GM10266 (cell line): ENCODE data around the gene SCN1A.

Experiments
- DNase-seq: peaks from one replicate; pipeline ENCODE4 v3.0.0; 2012; ENCODE audit errors: extremely low spot score
- TF ChIP-seq, protein P1 (sequence below): IDR thresholded peaks from 2 replicates; pipeline ENCODE4 v1.5.1; 2012; ENCODE audit warnings: mild to moderate bottlenecking, low read depth; ENCODE audit not compliant: control insufficient read depth, insufficient read depth; ENCODE audit errors: missing control alignments

Gene SCN1A

DNA sequence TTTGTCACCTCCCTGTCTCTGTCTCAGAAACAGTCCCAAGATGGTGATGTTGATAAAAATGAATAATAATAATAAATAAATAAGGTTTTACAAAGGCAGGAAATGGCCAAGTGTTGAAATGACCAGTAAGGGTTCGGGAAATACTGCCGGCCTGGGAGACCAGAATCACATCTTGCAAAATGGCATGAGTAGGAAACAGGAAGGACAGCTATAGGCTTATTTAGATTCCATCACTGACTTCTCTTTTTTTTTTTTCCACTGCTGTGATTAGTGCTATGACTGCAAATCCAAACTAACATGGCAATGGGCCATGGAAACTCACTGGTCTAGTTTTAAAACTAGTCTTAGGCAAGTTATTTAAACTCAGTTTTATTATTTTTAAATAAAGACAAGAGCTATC, 60.6 kb downstream of the SCN1A start:
- no peak for DNase-seq

DNA sequence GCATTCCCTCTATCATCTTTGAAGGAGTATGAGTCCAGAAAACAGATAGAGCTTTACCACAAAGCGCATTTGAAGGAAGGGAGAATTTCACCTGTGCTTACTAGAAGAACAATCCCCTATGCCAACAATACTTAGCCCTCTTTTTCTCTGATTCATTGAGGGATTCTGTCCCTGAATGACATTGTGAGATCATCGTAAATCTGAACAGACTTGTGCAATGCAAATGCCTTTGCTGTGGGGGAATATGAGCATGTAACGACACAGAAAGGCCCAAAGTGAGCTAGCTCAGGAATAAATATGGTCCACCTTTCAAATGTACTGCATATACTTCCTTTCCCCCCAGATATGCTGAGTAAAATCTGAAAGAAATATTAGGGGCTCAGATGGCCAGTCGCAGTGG, 67.6 kb downstream of the SCN1A start:
- TF ChIP-seq, protein P1, sequence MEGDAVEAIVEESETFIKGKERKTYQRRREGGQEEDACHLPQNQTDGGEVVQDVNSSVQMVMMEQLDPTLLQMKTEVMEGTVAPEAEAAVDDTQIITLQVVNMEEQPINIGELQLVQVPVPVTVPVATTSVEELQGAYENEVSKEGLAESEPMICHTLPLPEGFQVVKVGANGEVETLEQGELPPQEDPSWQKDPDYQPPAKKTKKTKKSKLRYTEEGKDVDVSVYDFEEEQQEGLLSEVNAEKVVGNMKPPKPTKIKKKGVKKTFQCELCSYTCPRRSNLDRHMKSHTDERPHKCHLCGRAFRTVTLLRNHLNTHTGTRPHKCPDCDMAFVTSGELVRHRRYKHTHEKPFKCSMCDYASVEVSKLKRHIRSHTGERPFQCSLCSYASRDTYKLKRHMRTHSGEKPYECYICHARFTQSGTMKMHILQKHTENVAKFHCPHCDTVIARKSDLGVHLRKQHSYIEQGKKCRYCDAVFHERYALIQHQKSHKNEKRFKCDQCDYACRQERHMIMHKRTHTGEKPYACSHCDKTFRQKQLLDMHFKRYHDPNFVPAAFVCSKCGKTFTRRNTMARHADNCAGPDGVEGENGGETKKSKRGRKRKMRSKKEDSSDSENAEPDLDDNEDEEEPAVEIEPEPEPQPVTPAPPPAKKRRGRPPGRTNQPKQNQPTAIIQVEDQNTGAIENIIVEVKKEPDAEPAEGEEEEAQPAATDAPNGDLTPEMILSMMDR = no peak

More for the DNA sequence above, 60.6 kb downstream of the SCN1A start:
- TF ChIP-seq, protein P1 = no peak

DNA sequence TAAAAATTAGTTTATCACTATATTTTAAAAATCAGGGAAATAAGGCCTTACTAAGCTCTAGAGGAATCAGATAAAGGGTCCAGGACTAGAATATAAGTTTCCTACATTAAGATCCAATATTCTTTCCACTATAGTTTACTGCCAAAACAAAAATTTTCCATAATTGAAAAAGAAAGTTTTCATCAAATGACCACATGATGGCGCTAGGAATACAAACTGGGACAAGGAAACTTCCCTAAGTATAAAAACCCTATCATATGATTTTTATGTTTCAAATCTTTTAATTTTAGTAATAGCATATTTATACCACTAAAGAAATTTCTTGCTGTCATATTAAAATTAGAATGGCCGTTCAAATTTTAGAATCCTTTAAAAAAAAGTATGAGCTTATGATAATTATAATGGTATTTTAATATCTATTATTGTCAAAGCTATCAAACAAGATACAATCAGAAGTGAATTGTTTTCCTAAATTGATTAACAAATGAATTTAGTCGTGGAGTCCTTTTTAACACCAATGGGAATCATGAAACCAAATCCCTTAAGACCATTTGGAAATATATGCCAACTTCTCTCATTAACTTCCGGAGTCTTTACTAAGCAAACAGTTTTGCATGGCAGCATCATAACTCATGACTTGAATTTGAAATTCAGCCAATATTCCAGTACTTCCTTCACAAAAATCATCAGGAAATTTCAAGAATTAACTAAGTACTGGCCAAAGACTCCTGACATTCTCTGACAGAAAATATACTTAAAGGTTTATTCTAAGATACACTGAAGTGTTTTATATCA, 70.3 kb downstream of the SCN1A start:
- DNase-seq = no peak
- TF ChIP-seq, protein P1 = peak; percentile 41

More for the DNA sequence above, 67.6 kb downstream of the SCN1A start:
- DNase-seq = no peak

DNA sequence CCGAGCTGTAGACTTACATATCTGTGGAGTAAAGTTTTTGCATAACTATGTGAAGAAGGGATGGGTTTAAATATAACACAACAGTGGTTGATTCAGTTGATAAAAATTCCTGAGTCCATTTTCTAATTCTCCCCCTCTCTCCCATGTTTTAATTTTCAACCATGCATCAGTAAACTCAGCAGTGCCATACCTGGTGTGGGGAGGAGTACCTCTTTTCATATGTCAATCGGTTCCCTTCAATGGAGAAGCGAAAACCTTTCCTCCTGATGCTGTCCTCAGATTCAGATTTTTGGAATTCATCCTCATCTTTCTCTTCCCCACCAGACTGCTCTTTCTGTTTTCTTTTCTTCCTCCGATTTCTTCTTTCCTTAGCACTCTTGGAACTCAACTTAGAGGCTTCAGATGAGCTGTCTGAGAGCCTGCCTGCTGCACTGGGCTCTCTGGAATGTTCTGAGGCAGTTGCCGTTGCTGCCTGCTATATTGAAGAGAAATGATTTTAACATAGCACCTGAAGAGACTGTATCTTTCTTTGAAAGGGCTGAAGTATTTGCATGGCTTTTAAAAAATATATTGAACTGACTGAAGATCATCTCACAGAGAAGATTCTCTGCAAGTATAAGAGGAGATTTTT, 82.9 kb downstream of the SCN1A start:
- TF ChIP-seq, protein P1 = no peak
- DNase-seq = no peak

DNA sequence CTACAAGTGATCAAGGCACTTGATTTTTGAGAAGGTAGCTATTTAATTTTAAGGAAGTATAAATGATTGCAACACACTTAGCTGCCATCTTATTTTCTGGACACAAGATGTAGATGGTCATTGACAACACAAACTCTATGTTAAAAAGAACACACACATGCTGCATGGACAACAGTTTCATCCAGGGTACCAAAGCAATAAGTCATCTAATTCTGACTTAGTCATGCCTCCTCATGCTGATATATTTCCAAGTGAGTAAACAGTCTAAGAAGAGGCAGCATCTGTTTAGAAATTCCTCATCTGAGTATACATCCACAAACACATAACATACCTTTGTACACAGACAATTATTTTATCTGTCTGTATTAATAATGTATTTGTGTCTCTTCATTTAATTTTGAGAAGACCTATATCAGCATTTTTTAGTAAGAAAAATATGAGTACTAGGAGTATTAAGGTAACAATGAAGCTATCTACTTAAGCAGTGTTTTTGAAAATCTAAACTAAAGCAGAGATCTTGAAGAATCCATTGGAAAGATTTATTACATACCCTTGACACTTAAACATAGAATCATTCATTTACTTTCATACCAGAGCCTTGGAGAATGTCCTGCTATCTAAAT, 84.9 kb downstream of the SCN1A start:
- DNase-seq = no peak
- TF ChIP-seq, protein P1 = no peak

DNA sequence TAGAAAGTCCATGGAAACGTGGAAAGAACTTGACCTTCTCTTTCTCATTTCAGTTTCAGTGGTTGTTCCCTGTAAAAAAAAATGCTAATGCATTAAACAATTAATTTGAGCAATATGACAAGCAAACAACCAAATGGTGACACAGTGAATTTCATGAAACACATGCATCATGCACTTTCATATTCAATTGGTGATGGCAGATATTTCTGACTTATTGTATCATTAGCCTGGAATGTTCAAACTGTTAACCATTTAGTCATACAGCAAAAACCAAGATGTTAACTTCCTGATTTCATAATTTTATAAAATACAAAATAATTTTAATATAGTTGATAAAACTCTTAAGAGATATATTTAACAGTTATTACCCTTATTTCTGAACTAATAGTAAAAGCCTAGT, 85.5 kb downstream of the SCN1A start:
- TF ChIP-seq, protein P1 = no peak

More for the DNA sequence above, 85.5 kb downstream of the SCN1A start:
- DNase-seq = no peak
